CD14-positive monocyte (primary cell): ENCODE data around the gene CLDN22. TPM values are rescaled to one million over a fixed set of nuclear protein-coding genes. Genes with fewer than 3 reads are reported as not detected.

Source experiments
- DNase-seq, 3 donors: peaks; one replicate each; pipeline ENCODE4 v3.0.0-alpha.2; 2011 to 2022
- H2AFZ ChIP-seq: 2 replicates; pipeline ENCODE4 v1.6.0; 2012; ENCODE audit warnings: mild to moderate bottlenecking, low read depth, low read length, inconsistent platforms; ENCODE audit not compliant: insufficient read depth, poor library complexity, severe bottlenecking
- H3K27ac ChIP-seq, 2 donors: 1 replicate in 1 of 2; 2 replicates in 1 of 2; pipeline ENCODE4 v1.5.1; 2012 to 2013; ENCODE audit warnings: low read length in 2 of 2, control low read depth in 1 of 2, inconsistent platforms in 1 of 2, low read depth in 1 of 2, mild to moderate bottlenecking in 1 of 2
- H3K27me3 ChIP-seq, 2 donors: one replicate each; pipeline versions ENCODE4 v1.6.0 to v1.6.1; 2011 to 2013; ENCODE audit warnings: low read length in 2 of 2; ENCODE audit not compliant: control insufficient read depth in 2 of 2, insufficient read depth in 2 of 2
- H3K36me3 ChIP-seq, 2 donors: replicated peaks in 1 of 2; 1 replicate in 1 of 2; 2 replicates in 1 of 2; pipeline versions ENCODE4 v1.5.1 to v1.6.1; 2012 to 2013; ENCODE audit warnings: low read length in 2 of 2, control low read depth in 1 of 2, inconsistent platforms in 1 of 2, mild to moderate bottlenecking in 1 of 2; ENCODE audit not compliant: insufficient read depth in 2 of 2, control insufficient read depth in 1 of 2
- H3K4me1 ChIP-seq, 2 donors: 1 replicate in 1 of 2; 2 replicates in 1 of 2; pipeline versions ENCODE4 v1.5.1 to v1.6.1; 2012 to 2013; ENCODE audit warnings: low read length in 2 of 2, control low read depth in 1 of 2, inconsistent platforms in 1 of 2, mild to moderate bottlenecking in 1 of 2, moderate library complexity in 1 of 2; ENCODE audit not compliant: insufficient read depth in 2 of 2, control insufficient read depth in 1 of 2
- H3K4me2 ChIP-seq: replicated peaks from 2 replicates; pipeline ENCODE3; 2012; ENCODE audit warnings: low read length, moderate library complexity, mild to moderate bottlenecking; ENCODE audit not compliant: poor library complexity, severe bottlenecking; ENCODE audit errors: extremely low read depth
- H3K4me3 ChIP-seq, 3 experiments: fragments of 200-600 bp in 1 of 3; sonication (generic) in 1 of 3; replicated peaks in 1 of 3; 1 replicate in 2 of 3; 2 replicates in 1 of 3; pipeline ENCODE4 v1.5.1; 2011 to 2013; ENCODE audit warnings: low read length in 3 of 3, mild to moderate bottlenecking in 3 of 3, control low read depth in 2 of 3, low read depth in 2 of 3, inconsistent platforms in 1 of 3, moderate library complexity in 1 of 3
- H3K79me2 ChIP-seq: 2 replicates; pipeline ENCODE4 v1.6.0; 2012; ENCODE audit warnings: mild to moderate bottlenecking, control low read depth, inconsistent platforms, low read length, moderate library complexity; ENCODE audit not compliant: insufficient read depth
- H3K9ac ChIP-seq: 2 replicates; pipeline ENCODE4 v1.6.0; 2017; ENCODE audit warnings: low read length, mild to moderate bottlenecking; ENCODE audit not compliant: insufficient read depth, poor library complexity, severe bottlenecking
- H3K9me3 ChIP-seq, 2 donors: replicated peaks in 1 of 2; 1 replicate in 1 of 2; 2 replicates in 1 of 2; pipeline versions ENCODE4 v1.5.1 to v1.6.1; 2012 to 2013; ENCODE audit warnings: low read length in 2 of 2, control low read depth in 1 of 2; ENCODE audit not compliant: control insufficient read depth in 1 of 2, insufficient read depth in 1 of 2
- H4K20me1 ChIP-seq: 2 replicates; pipeline ENCODE4 v1.6.0; 2012; ENCODE audit warnings: mild to moderate bottlenecking, low read length, control low read depth, moderate library complexity; ENCODE audit not compliant: insufficient read depth
- H3K27ac Mint-ChIP-seq, 7 donors: one replicate each; pipeline ENCODE4 v1.8.0; 2020; ENCODE audit warnings: mild to moderate bottlenecking in 7 of 7, mixed read lengths in 7 of 7, moderate library complexity in 6 of 7, inconsistent platforms in 2 of 7
- H3K27me3 Mint-ChIP-seq, 3 donors: one replicate each; pipeline ENCODE4 v1.8.0; 2021 to 2022; ENCODE audit warnings: low read depth in 3 of 3, mild to moderate bottlenecking in 3 of 3, mixed read lengths in 3 of 3, moderate library complexity in 3 of 3, inconsistent platforms in 1 of 3
- H3K36me3 Mint-ChIP-seq, 2 donors: one replicate each; pipeline ENCODE4 v1.8.0; 2020; ENCODE audit warnings: mixed read lengths in 2 of 2, inconsistent platforms in 1 of 2, mild to moderate bottlenecking in 1 of 2
- H3K4me1 Mint-ChIP-seq: one replicate; pipeline ENCODE4 v1.8.0; 2020; ENCODE audit warnings: mild to moderate bottlenecking, mixed read lengths
- H3K4me3 Mint-ChIP-seq, 2 donors: one replicate each; pipeline ENCODE4 v1.8.0; 2020; ENCODE audit warnings: mild to moderate bottlenecking in 2 of 2, mixed read lengths in 2 of 2, moderate library complexity in 1 of 2
- H3K9me3 Mint-ChIP-seq, 7 donors: one replicate each; pipeline ENCODE4 v1.8.0; 2020 to 2022; ENCODE audit warnings: mixed read lengths in 7 of 7, mild to moderate bottlenecking in 6 of 7, moderate library complexity in 6 of 7, inconsistent platforms in 2 of 7
- WGBS: methylation state at CpG from one replicate; pipeline ENCODE4 v1.1.5; 2013; ENCODE audit warnings: missing lambda C conversion rate; ENCODE audit not compliant: insufficient coverage; 5-methylcytosine and 5-hydroxymethylcytosine counted together
- intact Hi-C, 2 donors: fragments of 100-400 bp; cut with micrococcal nuclease; formaldehyde crosslinking; loops; one replicate each; pipeline versions ENCODE4 v1.15.0 to v1.15.1; 2023
- polyA plus RNA-seq, 3 donors: library from polyadenylated mRNA; depleted of rRNA in 1 of 3; unstranded in 2 of 3; stranded (reverse) in 1 of 3; fragments of 300-500 nt in 2 of 3; fragments of >200 nt in 1 of 3; fragmentation: Illumina TruSeq in 2 of 3; gene quantifications; 1 replicate in 2 of 3; 2 replicates in 1 of 3; pipeline ENCODE4 v1.2.3, GENCODE V29; 2012 to 2021
- TF ChIP-seq, protein P1 (sequence below): fragments of 200-600 bp; IDR thresholded peaks from one replicate; pipeline ENCODE4 v1.8.0; 2022; ENCODE audit warnings: antibody characterized with exemption, mild to moderate bottlenecking

The CLDN22 gene
- polyA plus RNA-seq, 3 donors, result not detected

DNA sequence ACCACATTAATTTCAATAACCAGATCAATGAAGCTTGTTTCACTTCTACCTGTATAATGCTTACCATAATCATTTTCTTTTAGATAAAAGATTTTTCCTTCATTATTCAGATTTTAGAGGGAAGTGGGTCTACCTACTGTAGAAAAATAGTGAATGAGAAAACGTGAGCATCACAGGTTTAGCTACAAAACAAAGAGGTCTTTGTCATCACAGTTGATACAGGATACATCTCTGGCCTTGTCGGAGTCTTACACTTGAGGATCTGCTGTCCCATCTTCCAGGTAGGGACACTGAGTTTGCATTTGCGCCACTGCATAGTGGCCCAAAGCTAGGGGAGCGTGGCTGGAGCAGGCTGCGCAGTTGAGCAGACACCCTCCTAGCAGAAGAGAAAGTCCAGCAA lies 1.4 kb upstream of the CLDN22 start:
- no peak overlapping the region for H3K9ac ChIP-seq
- intact Hi-C loops, result no loop called here
- H3K27ac ChIP-seq, result no peak overlapping the region
- H3K27me3 ChIP-seq, result no peaks in the 10 kb centered on the region
- H3K4me1 Mint-ChIP-seq, result no peaks in the 10 kb centered on the region
- TF ChIP-seq, protein P1, sequence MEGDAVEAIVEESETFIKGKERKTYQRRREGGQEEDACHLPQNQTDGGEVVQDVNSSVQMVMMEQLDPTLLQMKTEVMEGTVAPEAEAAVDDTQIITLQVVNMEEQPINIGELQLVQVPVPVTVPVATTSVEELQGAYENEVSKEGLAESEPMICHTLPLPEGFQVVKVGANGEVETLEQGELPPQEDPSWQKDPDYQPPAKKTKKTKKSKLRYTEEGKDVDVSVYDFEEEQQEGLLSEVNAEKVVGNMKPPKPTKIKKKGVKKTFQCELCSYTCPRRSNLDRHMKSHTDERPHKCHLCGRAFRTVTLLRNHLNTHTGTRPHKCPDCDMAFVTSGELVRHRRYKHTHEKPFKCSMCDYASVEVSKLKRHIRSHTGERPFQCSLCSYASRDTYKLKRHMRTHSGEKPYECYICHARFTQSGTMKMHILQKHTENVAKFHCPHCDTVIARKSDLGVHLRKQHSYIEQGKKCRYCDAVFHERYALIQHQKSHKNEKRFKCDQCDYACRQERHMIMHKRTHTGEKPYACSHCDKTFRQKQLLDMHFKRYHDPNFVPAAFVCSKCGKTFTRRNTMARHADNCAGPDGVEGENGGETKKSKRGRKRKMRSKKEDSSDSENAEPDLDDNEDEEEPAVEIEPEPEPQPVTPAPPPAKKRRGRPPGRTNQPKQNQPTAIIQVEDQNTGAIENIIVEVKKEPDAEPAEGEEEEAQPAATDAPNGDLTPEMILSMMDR, result no peak
- peaks cover 0 to under 1% (median 0%) of the 10 kb centered on the region in 3 donors for H3K27me3 Mint-ChIP-seq
- DNase-seq, result no peak
- H3K9me3 Mint-ChIP-seq, result peaks cover 0 to 2% (median 0%) of the 10 kb centered on the region in 7 donors
- no peaks in the 10 kb centered on the region for H3K9me3 ChIP-seq
- no peak overlapping the region for H3K4me3 Mint-ChIP-seq
- no peak overlapping the region for H3K4me3 ChIP-seq
- no peak overlapping the region for H2AFZ ChIP-seq
- no peak overlapping the region for H3K27ac Mint-ChIP-seq
- no peaks in the 10 kb centered on the region for H3K36me3 ChIP-seq
- no peaks in the 10 kb centered on the region for H3K4me1 ChIP-seq
- H3K4me2 ChIP-seq, result no peak overlapping the region
- H3K79me2 ChIP-seq, result no peaks in the 10 kb centered on the region
- H4K20me1 ChIP-seq, result no peaks in the 10 kb centered on the region
- 96% methylated on average over 3 of the region's 5 CpGs for WGBS
- no peaks in the 10 kb centered on the region for H3K36me3 Mint-ChIP-seq

DNA sequence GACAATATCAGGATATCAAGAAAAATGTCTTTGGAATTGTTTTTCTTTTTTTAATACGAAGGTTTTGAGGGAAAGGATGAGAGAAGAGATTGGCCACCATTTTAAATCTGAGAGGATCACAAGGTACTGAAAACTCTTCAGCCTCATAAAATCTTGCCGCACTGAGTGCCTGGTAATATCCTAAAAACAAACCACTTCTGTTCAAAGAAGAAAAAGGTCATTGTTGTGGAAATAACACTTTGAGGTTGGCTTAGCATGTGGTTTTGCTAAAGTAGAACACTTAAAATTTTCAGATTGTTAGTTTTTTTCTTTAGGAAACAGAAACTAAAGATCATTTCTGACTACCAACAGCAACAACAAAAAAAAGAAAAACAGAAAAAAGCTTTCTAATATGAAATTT lies 1.0 kb upstream of the CLDN22 start:
- Histone ChIP-seq H3K36me3 (no peaks in the 10 kb centered on the region), H3K9ac (no peak overlapping the region), H3K9me3 (no peaks in the 10 kb centered on the region), H3K4me1 (no peaks in the 10 kb centered on the region), H2AFZ (no peak overlapping the region), H3K4me2 (no peak overlapping the region), H4K20me1 (no peaks in the 10 kb centered on the region), H3K27ac (no peak overlapping the region), H3K27me3 (no peaks in the 10 kb centered on the region), H3K79me2 (no peaks in the 10 kb centered on the region), H3K4me3 (no peak overlapping the region)
- no peak for DNase-seq
- no CpG with 5 or more reads among the region's 2 CpGs for WGBS
- Mint-ChIP-seq H3K4me1 (no peaks in the 10 kb centered on the region), H3K27ac (no peak overlapping the region), H3K27me3 (no peaks in the 10 kb centered on the region), H3K36me3 (peaks cover 0 to 4% of the 10 kb centered on the region in 2 donors), H3K4me3 (no peak overlapping the region), H3K9me3 (no peaks in the 10 kb centered on the region)
- TF ChIP-seq, protein P1, result no peak
- intact Hi-C loops, result no loop called here
